Thymus (tissue), 11 donors: Measurements from ENCODE around the gene FMN2. TPM values are rescaled to one million over a fixed set of nuclear protein-coding genes. Genes with fewer than 3 reads are reported as not detected.

Experiments used
- DNase-seq, 9 donors: peaks; one replicate each; pipeline ENCODE4 v3.0.0-alpha.2; 2013; ENCODE audit warnings: low spot score in 9 of 9, low read depth in 6 of 9, missing footprints in 1 of 9
- H3K27ac ChIP-seq, 2 donors: one replicate each; pipeline ENCODE4 v1.5.1; 2013; ENCODE audit warnings: control low read depth in 1 of 2, low read depth in 1 of 2, low read length in 1 of 2, mild to moderate bottlenecking in 1 of 2, moderate library complexity in 1 of 2
- H3K27me3 ChIP-seq, 2 donors: one replicate each; pipeline ENCODE4 v1.5.1; 2013; ENCODE audit warnings: low read length in 1 of 2; ENCODE audit not compliant: control insufficient read depth in 2 of 2, insufficient read depth in 1 of 2
- H3K36me3 ChIP-seq, 2 donors: one replicate each; pipeline ENCODE4 v1.5.1; 2013; ENCODE audit warnings: low read length in 1 of 2, mild to moderate bottlenecking in 1 of 2, moderate library complexity in 1 of 2; ENCODE audit not compliant: control insufficient read depth in 2 of 2, insufficient read depth in 2 of 2
- H3K4me1 ChIP-seq, 2 donors: one replicate each; pipeline ENCODE4 v1.5.1; 2013; ENCODE audit warnings: low read length in 2 of 2; ENCODE audit not compliant: control insufficient read depth in 2 of 2, insufficient read depth in 2 of 2
- H3K4me3 ChIP-seq, 2 donors: one replicate each; pipeline ENCODE4 v1.5.1; 2013; ENCODE audit warnings: low read length in 2 of 2, control low read depth in 1 of 2, mild to moderate bottlenecking in 1 of 2
- H3K9me3 ChIP-seq, 2 donors: one replicate each; pipeline ENCODE4 v1.5.1; 2013; ENCODE audit warnings: low read length in 1 of 2, mild to moderate bottlenecking in 1 of 2; ENCODE audit not compliant: control insufficient read depth in 2 of 2, insufficient read depth in 1 of 2
- WGBS: extraction: QIAGEN DNeasy Blood & Tissue Kit; methylation state at CpG from one replicate; pipeline ENCODE4 v1.1.7; 2013; 5-methylcytosine and 5-hydroxymethylcytosine counted together
- polyA plus RNA-seq: library from polyadenylated mRNA; stranded (reverse); fragments of 200-250 nt; gene quantifications from one replicate; pipeline ENCODE4 v1.2.3, GENCODE V29; 2013
- total RNA-seq: library from RNA; stranded (reverse); fragments of 120-200 nt; gene quantifications from one replicate; pipeline ENCODE4 v1.2.4, GENCODE V29; 2013
- donor health status: healthy.

Gene FMN2
- total and polyA plus RNA-seq, 2 donors, result 0.14 to 0.24 TPM

- H3K4me3 ChIP-seq, result no peak overlapping the region
- 78% methylated on average over 3 of the region's 3 CpGs for WGBS
- H3K36me3 ChIP-seq, result no peaks in the 10 kb centered on the region
- no peaks in the 10 kb centered on the region for H3K9me3 ChIP-seq
- no peaks in the 10 kb centered on the region for H3K27me3 ChIP-seq
- no peak for DNase-seq
- no peaks in the 10 kb centered on the region for H3K4me1 ChIP-seq
- H3K27ac ChIP-seq, result no peak overlapping the region
Measured at GRCh38 chr1:240193679-240194078, 102.0 kb downstream of the FMN2 start.

DNA sequence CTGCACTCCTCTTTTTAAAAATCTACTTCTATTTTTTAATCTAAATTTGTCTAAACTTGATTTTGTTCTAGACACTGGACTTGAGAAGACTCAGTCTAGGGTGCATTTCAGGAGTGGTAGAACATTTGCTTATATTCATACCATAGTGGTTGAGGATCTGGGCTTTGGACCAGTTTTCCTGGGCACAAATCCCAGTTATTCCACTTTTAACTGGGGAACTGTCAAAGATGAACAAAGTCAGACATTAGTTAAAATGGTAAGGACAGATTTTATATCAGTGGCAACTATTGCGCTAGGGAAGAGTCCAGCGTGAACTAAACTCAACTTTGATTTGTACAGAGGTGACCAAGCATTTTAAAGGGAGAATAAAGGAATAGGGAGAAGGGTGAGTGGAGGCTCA lies 102.4 kb downstream of the FMN2 start:
- Histone ChIP-seq H3K27ac (no peak overlapping the region), H3K4me3 (no peak overlapping the region), H3K9me3 (no peaks in the 10 kb centered on the region), H3K4me1 (no peaks in the 10 kb centered on the region), H3K27me3 (no peaks in the 10 kb centered on the region), H3K36me3 (no peaks in the 10 kb centered on the region)
- DNase-seq, result no peak
- WGBS, result 98% methylated on average over 2 of the region's 2 CpGs

DNA sequence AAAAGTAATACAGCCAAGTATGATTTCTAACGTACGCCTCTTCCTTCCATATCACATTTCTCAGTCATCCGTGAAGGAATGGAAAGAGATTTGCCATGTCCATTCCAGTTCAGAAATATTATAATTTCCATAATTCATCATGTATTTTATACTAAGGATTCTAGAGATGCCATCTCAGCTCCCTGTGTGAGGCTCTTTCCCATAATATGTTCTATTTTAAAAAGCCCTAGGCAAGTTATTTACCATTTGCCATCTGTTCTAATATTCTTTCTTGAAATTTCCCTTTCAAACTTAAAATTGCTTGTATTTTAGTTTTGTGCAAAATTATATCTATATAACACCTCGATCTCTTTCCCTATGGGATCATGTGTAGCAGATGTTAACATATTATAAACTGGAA lies 106.7 kb downstream of the FMN2 start:
- Histone ChIP-seq H3K27ac (no peak overlapping the region), H3K4me3 (no peak overlapping the region), H3K9me3 (no peaks in the 10 kb centered on the region), H3K4me1 (no peaks in the 10 kb centered on the region), H3K27me3 (no peaks in the 10 kb centered on the region), H3K36me3 (no peaks in the 10 kb centered on the region)
- 93% methylated on average over 4 of the region's 4 CpGs for WGBS
- DNase-seq, result no peak

DNA sequence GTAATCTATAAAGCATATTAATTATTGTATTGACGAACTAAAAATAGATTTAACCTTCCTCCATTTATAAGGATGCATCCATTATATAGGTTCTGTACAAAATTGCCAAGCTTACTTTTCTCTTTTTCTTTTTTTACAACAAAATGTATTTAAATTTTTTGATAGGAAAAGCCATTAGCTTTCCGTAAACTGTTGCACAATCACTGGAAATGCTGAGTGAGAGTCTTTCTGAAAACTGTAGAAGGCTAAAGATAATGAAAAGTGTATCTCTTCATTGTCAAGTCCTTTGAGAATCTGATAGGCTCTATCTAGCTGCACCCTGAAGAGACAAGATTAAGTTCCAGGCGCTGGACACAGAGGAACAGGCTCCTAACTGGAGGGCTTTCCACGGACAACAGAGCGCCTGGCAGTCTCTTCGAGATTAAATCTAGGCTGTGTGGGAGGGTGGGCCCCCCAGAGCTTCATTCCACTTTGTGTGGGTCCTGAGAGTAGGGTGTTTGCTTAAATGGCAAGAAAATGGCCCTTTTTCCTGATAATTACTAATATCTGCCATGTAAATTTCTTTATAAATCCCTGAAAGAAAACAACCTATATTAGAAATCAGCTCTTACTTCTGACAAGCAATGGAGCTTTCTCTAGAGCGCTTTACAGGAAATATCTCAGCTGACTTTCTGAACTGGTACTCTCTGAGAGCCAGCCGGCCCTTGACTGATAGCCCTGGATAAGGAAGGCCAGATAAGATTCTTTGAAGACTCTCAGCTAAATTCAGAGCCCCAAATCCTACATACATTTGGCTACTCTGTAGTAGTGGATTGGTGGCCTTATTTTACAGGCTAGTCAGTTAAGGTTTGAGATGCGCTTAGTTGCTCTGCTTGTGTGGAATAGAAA lies 108.3 kb downstream of the FMN2 start:
- Histone ChIP-seq H3K27me3 (no peaks in the 10 kb centered on the region), H3K27ac (no peak overlapping the region), H3K36me3 (no peaks in the 10 kb centered on the region), H3K4me1 (no peaks in the 10 kb centered on the region), H3K9me3 (no peaks in the 10 kb centered on the region), H3K4me3 (no peak overlapping the region)
- 67% methylated on average over 9 of the region's 9 CpGs for WGBS
- no peak for DNase-seq

- no peak overlapping the region for H3K4me3 ChIP-seq
- H3K27ac ChIP-seq, result no peak overlapping the region
- no peak for DNase-seq
- 90% methylated on average over 4 of the region's 4 CpGs for WGBS
- no peaks in the 10 kb centered on the region for H3K9me3 ChIP-seq
- H3K4me1 ChIP-seq, result no peaks in the 10 kb centered on the region
- no peaks in the 10 kb centered on the region for H3K36me3 ChIP-seq
- no peaks in the 10 kb centered on the region for H3K27me3 ChIP-seq
Measured at GRCh38 chr1:240201931-240202330, 110.2 kb downstream of the FMN2 start.

- Histone ChIP-seq H3K36me3 (no peaks in the 10 kb centered on the region), H3K27ac (no peak overlapping the region), H3K9me3 (peaks cover 0 to 3% of the 10 kb centered on the region in 2 donors), H3K4me3 (no peak overlapping the region), H3K4me1 (no peaks in the 10 kb centered on the region), H3K27me3 (no peaks in the 10 kb centered on the region)
- no peak for DNase-seq
- WGBS, result 94% methylated on average over 18 of the region's 18 CpGs
Measured at GRCh38 chr1:240207073-240207709, 115.5 kb downstream of the FMN2 start.

DNA sequence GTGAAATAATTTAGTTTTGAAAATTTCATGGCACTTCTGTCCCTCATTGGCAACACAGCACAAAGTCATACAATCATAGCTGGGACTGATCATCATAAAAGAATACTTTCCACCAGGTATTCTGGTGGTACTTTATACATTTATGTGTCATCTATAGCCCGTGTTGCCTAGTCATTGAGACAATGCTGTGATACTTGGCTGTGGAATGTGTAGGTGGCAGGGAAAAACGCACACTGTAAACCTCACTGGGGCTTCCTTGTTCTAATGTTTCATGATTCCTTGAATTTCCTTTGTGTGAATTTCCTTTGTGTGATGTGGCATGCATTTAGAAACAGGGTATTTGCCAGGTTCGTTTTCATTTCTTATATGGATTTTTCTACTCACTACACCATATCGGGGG lies 118.3 kb downstream of the FMN2 start:
- H3K4me1 ChIP-seq, result no peaks in the 10 kb centered on the region
- H3K4me3 ChIP-seq, result no peak overlapping the region
- no peaks in the 10 kb centered on the region for H3K27me3 ChIP-seq
- DNase-seq, result no peak
- WGBS, result 80% methylated on average over 4 of the region's 4 CpGs
- H3K27ac ChIP-seq, result no peak overlapping the region
- H3K36me3 ChIP-seq, result no peaks in the 10 kb centered on the region
- peaks cover 0 to 3% of the 10 kb centered on the region in 2 donors for H3K9me3 ChIP-seq

- WGBS, result 88% methylated on average over 5 of the region's 5 CpGs
- Histone ChIP-seq H3K4me3 (no peak overlapping the region), H3K4me1 (no peaks in the 10 kb centered on the region), H3K27me3 (no peaks in the 10 kb centered on the region), H3K36me3 (no peaks in the 10 kb centered on the region), H3K27ac (no peak overlapping the region), H3K9me3 (no peaks in the 10 kb centered on the region)
- no peak for DNase-seq
Measured at GRCh38 chr1:240212556-240212955, 120.9 kb downstream of the FMN2 start.

GRCh38 chr1:240217403-240217802 lies 125.7 kb downstream of the FMN2 start:
- Histone ChIP-seq H3K4me1 (no peaks in the 10 kb centered on the region), H3K4me3 (no peak overlapping the region), H3K9me3 (no peaks in the 10 kb centered on the region), H3K27me3 (no peaks in the 10 kb centered on the region), H3K36me3 (no peaks in the 10 kb centered on the region), H3K27ac (no peak overlapping the region)
- no peak for DNase-seq
